GM23338 (cell line): ENCODE data around the gene SLC35E2B. TPM values are rescaled to one million over a fixed set of nuclear protein-coding genes. Genes with fewer than 3 reads are reported as not detected.
"Not testable (repeated sequence)": the region's sequence is repeated elsewhere in the genome, so short reads cannot be mapped to it uniquely, and the experiment has no call there.

ENCODE experiments used
- ATAC-seq: fragments of 200-7000 bp; cut with Tn5 transposase; 3 replicates; pipeline ENCODE4 v1.9.1; 2020
- DNase-seq: peaks from one replicate; pipeline ENCODE4 v3.0.0-alpha.2; 2015; ENCODE audit warnings: low spot score
- H2AFZ ChIP-seq: fragments of 200-600 bp; sonication (generic); 2 replicates; pipeline ENCODE4 v1.8.0; 2016; ENCODE audit warnings: antibody characterized with exemption, mild to moderate bottlenecking, moderate library complexity
- H3F3A ChIP-seq: fragments of 200-600 bp; sonication (generic); replicated peaks from 2 replicates; pipeline ENCODE4 v1.8.0; 2017; ENCODE audit warnings: antibody characterized with exemption, mixed run types, low read depth
- H3K27ac ChIP-seq: fragments of 200-600 bp; sonication (generic); 2 replicates; pipeline ENCODE4 v1.6.1; 2016; ENCODE audit warnings: low read depth
- H3K27me3 ChIP-seq: fragments of 200-600 bp; sonication (generic); 2 replicates; pipeline ENCODE4 v1.8.0; 2016; ENCODE audit warnings: mild to moderate bottlenecking, mixed run types, moderate library complexity; ENCODE audit not compliant: insufficient read depth
- H3K36me3 ChIP-seq: fragments of 200-600 bp; sonication (generic); 2 replicates; pipeline ENCODE4 v1.8.0; 2016; ENCODE audit warnings: mild to moderate bottlenecking; ENCODE audit not compliant: insufficient read depth
- H3K4me1 ChIP-seq: fragments of 200-600 bp; sonication (generic); 2 replicates; pipeline ENCODE4 v1.8.0; 2016; ENCODE audit warnings: mild to moderate bottlenecking, moderate library complexity; ENCODE audit not compliant: insufficient read depth
- H3K4me2 ChIP-seq: fragments of 200-600 bp; sonication (generic); 2 replicates; pipeline ENCODE4 v1.7.1; 2017; ENCODE audit warnings: mixed run types
- H3K4me3 ChIP-seq: fragments of 200-600 bp; sonication (generic); 2 replicates; pipeline ENCODE4 v1.6.1; 2016; ENCODE audit warnings: mixed run types
- H3K79me2 ChIP-seq: fragments of 200-600 bp; sonication (generic); replicated peaks from 2 replicates; pipeline ENCODE4 v1.8.0; 2017; ENCODE audit warnings: mild to moderate bottlenecking; ENCODE audit not compliant: insufficient read depth
- H3K9me2 ChIP-seq: fragments of 200-600 bp; sonication (generic); 2 replicates; pipeline ENCODE4 v1.8.0; 2017; ENCODE audit not compliant: insufficient read depth
- H4K20me1 ChIP-seq: fragments of 200-600 bp; sonication (generic); replicated peaks from 2 replicates; pipeline ENCODE4 v1.8.0; 2017; ENCODE audit warnings: mild to moderate bottlenecking; ENCODE audit not compliant: insufficient read depth
- H3K27ac Mint-ChIP-seq: 2 replicates; pipeline ENCODE4 v1.8.0; 2020; ENCODE audit warnings: inconsistent platforms, mild to moderate bottlenecking, moderate library complexity, mixed read lengths
- H3K27me3 Mint-ChIP-seq: 3 replicates; pipeline ENCODE4 v1.8.0; 2022; ENCODE audit warnings: low read depth, mild to moderate bottlenecking, moderate library complexity, mixed read lengths, inconsistent platforms; ENCODE audit not compliant: insufficient read depth, poor library complexity
- H3K36me3 Mint-ChIP-seq: 3 replicates; pipeline ENCODE4 v1.8.0; 2021; ENCODE audit warnings: low read depth, mild to moderate bottlenecking, inconsistent platforms, moderate library complexity, mixed read lengths
- H3K4me1 Mint-ChIP-seq: 3 replicates; pipeline ENCODE4 v1.8.0; 2020; ENCODE audit warnings: mild to moderate bottlenecking, inconsistent platforms, mixed read lengths
- H3K4me3 Mint-ChIP-seq: 3 replicates; pipeline ENCODE4 v1.8.0; 2021; ENCODE audit warnings: moderate library complexity, mild to moderate bottlenecking, inconsistent platforms, mixed read lengths
- H3K9me3 Mint-ChIP-seq: 3 replicates; pipeline ENCODE4 v1.8.0; 2020; ENCODE audit warnings: moderate library complexity, mild to moderate bottlenecking, inconsistent platforms, mixed read lengths
- CREB1 ChIP-seq: fragments of 250-450 bp; sonication (Bioruptor Pico); IDR thresholded peaks from 2 replicates; pipeline ENCODE4 v1.5.0; 2020; ENCODE audit warnings: low read depth, mild to moderate bottlenecking, moderate library complexity
- EZH2 ChIP-seq: fragments of 200-600 bp; sonication (generic); IDR thresholded peaks from one replicate; pipeline ENCODE4 v1.8.0; 2017; ENCODE audit warnings: antibody characterized with exemption, mild to moderate bottlenecking, low read depth; ENCODE audit not compliant: unreplicated experiment
- EZH2phosphoT487 ChIP-seq: fragments of 200-600 bp; sonication (generic); IDR thresholded peaks from one replicate; pipeline ENCODE4 v1.8.1; 2018; ENCODE audit warnings: antibody characterized with exemption; ENCODE audit not compliant: unreplicated experiment
- JUNB ChIP-seq: IDR thresholded peaks from one replicate; pipeline ENCODE4 v1.6.1; 2016; ENCODE audit warnings: antibody characterized with exemption; ENCODE audit not compliant: unreplicated experiment
- STAT1 ChIP-seq: IDR thresholded peaks from one replicate; pipeline ENCODE4 v1.6.1; 2016; ENCODE audit warnings: antibody characterized with exemption; ENCODE audit not compliant: unreplicated experiment
- polyA plus RNA-seq: library from polyadenylated mRNA; unstranded; fragments of >200 nt; fragmentation: Nextera tagmentation; extraction: Ambion mirVana; gene quantifications from 2 replicates; pipeline ENCODE4 v1.2.1, GENCODE V29; 2016
- total RNA-seq: library from RNA; depleted of rRNA; stranded (reverse); fragments of >200 nt; shearing (Covaris generic); gene quantifications from 2 replicates; pipeline ENCODE4 v1.2.3, GENCODE V29; 2014
- TF ChIP-seq, protein P1 (sequence below): fragments of 250-450 bp; sonication (Bioruptor Pico); IDR thresholded peaks from 2 replicates; pipeline ENCODE4 v1.5.0; 2020; ENCODE audit warnings: mild to moderate bottlenecking, moderate library complexity
- TF ChIP-seq, protein P2 (sequence below), 2 experiments: fragments of 200-600 bp in 1 of 2; sonication (generic) in 1 of 2; conservative IDR thresholded peaks; 2 replicates each; pipeline versions ENCODE4 v1.5.1 to v1.6.1; 2016 to 2017; ENCODE audit warnings: antibody characterized with exemption in 2 of 2, low read depth in 2 of 2, mild to moderate bottlenecking in 2 of 2, moderate library complexity in 1 of 2

SLC35E2B gene
- total and polyA plus RNA-seq, 2 experiments from 2014 or later: 16.8 to 63.0 TPM

DNA sequence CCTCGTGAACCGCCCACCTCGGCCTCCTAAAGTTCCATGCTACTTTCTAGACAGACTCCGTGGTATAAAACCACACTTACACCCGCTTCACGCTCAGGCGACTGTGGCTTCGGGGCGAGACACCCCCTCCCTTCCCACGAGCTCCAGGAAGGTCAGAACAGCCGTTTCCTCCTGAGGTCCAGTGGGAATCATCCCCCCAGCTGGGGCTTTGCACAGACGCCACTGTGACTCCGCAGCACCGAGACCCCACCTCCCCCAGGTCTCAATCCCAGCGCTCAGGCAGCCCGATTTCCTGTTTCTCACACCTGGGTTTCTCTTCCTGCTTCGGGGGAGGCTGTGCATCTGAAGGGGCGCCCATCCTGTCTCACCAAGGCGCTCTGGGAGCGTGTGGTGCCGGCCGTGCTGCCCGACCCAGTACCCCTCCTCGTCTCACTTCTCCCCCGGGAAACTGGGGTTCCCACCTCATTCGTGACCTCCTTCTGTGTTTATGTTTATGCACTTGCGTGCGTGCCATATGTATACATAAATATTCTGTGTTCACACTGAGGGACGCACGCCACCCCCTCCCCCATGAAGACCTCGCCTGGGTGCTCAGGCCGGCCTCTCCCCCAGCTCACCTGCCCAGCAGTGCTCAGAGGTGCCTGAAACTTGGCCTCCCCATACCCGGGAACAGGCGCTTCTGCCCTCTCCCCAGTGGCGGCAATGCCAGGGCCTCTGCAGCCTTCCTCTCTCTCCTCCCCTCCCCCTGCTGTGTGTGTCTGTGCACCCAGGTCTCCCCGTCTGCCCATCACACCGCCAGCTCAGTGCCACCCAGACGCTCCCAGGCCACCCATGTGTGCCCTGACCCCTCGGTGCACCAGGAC lies 14.6 kb downstream of the SLC35E2B start (continued):
- TF ChIP-seq, protein P1, sequence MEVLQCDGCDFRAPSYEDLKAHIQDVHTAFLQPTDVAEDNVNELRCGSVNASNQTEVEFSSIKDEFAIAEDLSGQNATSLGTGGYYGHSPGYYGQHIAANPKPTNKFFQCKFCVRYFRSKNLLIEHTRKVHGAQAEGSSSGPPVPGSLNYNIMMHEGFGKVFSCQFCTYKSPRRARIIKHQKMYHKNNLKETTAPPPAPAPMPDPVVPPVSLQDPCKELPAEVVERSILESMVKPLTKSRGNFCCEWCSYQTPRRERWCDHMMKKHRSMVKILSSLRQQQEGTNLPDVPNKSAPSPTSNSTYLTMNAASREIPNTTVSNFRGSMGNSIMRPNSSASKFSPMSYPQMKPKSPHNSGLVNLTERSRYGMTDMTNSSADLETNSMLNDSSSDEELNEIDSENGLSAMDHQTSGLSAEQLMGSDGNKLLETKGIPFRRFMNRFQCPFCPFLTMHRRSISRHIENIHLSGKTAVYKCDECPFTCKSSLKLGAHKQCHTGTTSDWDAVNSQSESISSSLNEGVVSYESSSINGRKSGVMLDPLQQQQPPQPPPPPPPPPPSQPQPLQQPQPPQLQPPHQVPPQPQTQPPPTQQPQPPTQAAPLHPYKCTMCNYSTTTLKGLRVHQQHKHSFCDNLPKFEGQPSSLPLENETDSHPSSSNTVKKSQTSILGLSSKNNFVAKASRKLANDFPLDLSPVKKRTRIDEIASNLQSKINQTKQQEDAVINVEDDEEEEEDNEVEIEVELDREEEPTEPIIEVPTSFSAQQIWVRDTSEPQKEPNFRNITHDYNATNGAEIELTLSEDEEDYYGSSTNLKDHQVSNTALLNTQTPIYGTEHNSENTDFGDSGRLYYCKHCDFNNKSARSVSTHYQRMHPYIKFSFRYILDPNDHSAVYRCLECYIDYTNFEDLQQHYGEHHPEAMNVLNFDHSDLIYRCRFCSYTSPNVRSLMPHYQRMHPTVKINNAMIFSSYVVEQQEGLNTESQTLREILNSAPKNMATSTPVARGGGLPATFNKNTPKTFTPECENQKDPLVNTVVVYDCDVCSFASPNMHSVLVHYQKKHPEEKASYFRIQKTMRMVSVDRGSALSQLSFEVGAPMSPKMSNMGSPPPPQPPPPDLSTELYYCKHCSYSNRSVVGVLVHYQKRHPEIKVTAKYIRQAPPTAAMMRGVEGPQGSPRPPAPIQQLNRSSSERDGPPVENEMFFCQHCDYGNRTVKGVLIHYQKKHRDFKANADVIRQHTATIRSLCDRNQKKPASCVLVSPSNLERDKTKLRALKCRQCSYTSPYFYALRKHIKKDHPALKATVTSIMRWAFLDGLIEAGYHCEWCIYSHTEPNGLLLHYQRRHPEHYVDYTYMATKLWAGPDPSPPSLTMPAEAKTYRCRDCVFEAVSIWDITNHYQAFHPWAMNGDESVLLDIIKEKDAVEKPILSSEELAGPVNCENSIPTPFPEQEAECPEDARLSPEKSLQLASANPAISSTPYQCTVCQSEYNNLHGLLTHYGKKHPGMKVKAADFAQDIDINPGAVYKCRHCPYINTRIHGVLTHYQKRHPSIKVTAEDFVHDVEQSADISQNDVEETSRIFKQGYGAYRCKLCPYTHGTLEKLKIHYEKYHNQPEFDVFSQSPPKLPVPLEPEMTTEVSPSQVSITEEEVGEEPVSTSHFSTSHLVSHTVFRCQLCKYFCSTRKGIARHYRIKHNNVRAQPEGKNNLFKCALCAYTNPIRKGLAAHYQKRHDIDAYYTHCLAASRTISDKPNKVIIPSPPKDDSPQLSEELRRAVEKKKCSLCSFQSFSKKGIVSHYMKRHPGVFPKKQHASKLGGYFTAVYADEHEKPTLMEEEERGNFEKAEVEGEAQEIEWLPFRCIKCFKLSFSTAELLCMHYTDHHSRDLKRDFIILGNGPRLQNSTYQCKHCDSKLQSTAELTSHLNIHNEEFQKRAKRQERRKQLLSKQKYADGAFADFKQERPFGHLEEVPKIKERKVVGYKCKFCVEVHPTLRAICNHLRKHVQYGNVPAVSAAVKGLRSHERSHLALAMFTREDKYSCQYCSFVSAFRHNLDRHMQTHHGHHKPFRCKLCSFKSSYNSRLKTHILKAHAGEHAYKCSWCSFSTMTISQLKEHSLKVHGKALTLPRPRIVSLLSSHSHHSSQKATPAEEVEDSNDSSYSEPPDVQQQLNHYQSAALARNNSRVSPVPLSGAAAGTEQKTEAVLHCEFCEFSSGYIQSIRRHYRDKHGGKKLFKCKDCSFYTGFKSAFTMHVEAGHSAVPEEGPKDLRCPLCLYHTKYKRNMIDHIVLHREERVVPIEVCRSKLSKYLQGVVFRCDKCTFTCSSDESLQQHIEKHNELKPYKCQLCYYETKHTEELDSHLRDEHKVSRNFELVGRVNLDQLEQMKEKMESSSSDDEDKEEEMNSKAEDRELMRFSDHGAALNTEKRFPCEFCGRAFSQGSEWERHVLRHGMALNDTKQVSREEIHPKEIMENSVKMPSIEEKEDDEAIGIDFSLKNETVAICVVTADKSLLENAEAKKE: no peak
- TF ChIP-seq CREB1 (CRISPR knock-in tag) (no peak), JUNB (no peak), STAT1 (no peak), EZH2phosphoT487 (no peak), EZH2 (no peak)
- TF ChIP-seq, protein P2, sequence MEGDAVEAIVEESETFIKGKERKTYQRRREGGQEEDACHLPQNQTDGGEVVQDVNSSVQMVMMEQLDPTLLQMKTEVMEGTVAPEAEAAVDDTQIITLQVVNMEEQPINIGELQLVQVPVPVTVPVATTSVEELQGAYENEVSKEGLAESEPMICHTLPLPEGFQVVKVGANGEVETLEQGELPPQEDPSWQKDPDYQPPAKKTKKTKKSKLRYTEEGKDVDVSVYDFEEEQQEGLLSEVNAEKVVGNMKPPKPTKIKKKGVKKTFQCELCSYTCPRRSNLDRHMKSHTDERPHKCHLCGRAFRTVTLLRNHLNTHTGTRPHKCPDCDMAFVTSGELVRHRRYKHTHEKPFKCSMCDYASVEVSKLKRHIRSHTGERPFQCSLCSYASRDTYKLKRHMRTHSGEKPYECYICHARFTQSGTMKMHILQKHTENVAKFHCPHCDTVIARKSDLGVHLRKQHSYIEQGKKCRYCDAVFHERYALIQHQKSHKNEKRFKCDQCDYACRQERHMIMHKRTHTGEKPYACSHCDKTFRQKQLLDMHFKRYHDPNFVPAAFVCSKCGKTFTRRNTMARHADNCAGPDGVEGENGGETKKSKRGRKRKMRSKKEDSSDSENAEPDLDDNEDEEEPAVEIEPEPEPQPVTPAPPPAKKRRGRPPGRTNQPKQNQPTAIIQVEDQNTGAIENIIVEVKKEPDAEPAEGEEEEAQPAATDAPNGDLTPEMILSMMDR (conservative IDR thresholded peaks at IDR 0.05; ENCODE audit: low read depth in 2 of 2): no peak

- H3K36me3 ChIP-seq, H3K4me1 ChIP-seq, H3K9me3 Mint-ChIP-seq, H3K4me3 ChIP-seq, H3K27me3 ChIP-seq, H3K27ac ChIP-seq, H4K20me1 ChIP-seq, DNase-seq, ATAC-seq, H3K4me2 ChIP-seq, H3K4me3 Mint-ChIP-seq, H2AFZ ChIP-seq, H3K27ac Mint-ChIP-seq, H3K9me2 ChIP-seq: not testable (repeated sequence)
- H3K79me2 ChIP-seq: peaks cover 35% of the 10 kb centered on the region
- Mint-ChIP-seq H3K4me1 (peaks cover 19% of the 10 kb centered on the region), H3K27me3 (peaks cover 15% of the 10 kb centered on the region), H3K36me3 (peaks cover 20% of the 10 kb centered on the region)
- peaks cover 10% of the 10 kb centered on the region; the same call in 1 of the 2 replicates for H3F3A ChIP-seq
Measured at GRCh38 chr1:1676087-1676486, 16.5 kb downstream of the SLC35E2B start.

DNA sequence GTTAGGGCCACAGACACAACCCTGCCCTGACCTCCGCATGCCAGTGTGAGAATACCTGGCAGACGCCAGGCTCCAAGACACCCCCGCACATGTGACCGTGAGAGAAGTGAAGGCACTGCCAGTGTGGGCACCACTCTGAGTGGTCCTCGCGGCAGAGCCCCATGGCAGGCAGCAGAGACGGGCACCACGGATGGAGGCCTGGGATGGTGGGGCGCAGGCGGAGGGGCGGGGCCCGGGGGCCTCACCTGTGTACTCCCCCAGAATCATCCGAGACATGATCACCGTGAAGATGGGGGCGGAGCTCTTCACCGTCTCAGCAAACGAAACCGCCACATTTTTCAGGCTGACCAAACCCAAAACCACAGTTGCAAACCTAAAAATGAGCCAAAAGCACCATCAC lies 17.4 kb downstream of the SLC35E2B start:
- not testable (repeated sequence) for H2AFZ ChIP-seq, H3K4me2 ChIP-seq, H3K4me3 Mint-ChIP-seq, H3K4me3 ChIP-seq, H3K9me2 ChIP-seq, H3K27me3 ChIP-seq, H3K27ac Mint-ChIP-seq, H3K27ac ChIP-seq, DNase-seq, H4K20me1 ChIP-seq, ATAC-seq, H3K9me3 Mint-ChIP-seq, H3K4me1 ChIP-seq, H3K36me3 ChIP-seq
- Mint-ChIP-seq H3K4me1 (peaks cover 19% of the 10 kb centered on the region), H3K27me3 (peaks cover 15% of the 10 kb centered on the region), H3K36me3 (peaks cover 20% of the 10 kb centered on the region)
- Histone ChIP-seq H3K79me2 (peaks cover 26% of the 10 kb centered on the region), H3F3A (peaks cover 11% of the 10 kb centered on the region; the same call in 1 of the 2 replicates)
